ENCODE results near the gene NHLRC4. TPM values are rescaled to one million over a fixed set of nuclear protein-coding genes. Genes with fewer than 3 reads are reported as not detected.
A peak's percentile ranks its signal among the peaks of the same experiment; 100 is the strongest.

NHLRC4 gene
- total and polyA plus RNA-seq, 2 of the 4 experiments (the other 2 are of a cell fraction), result 0.72 to 0.84 TPM

DNA sequence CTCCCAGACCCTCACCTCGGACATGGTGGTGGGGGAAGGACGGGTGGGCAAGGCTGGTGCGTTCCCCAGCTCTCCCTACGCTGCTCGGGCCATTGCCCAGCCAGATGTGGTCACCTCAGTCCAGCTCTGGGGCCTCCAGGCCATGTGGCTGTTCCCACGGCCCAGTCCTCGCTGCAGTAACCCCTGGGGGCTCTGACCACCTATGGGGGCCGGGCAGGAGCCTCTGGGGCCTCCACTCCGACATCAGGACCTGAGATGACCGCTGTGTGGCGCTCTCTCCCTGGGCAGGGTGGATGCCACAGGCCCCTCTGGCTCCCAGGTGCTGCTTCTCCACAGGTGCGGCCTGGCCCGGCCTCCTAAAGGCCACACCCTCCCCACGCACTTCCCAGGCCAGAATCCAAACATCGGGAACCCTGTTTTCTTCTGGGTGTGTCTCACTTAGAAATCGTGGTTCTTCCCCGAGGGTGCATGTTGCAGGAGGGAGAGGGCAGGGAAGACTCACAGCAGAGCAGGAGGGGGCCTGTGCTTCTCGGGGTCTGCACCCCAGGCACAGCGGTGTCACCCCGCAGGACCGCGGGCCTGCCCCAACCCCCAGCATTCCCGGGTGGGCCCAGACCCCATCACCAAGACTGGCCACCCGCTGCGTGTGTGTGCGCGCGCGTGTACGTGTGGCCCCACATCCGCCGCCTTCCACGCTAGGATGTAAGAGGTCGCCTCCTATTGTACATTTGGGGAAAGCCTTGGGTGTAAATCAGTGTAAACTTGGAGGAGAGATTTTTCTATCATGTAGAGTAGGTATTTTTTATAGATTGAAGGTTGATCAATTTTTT is 45.2 kb upstream of the NHLRC4 start:
- no peak overlapping the region for H2BK120ac ChIP-seq (ENCODE audit: low read depth, low read length)
- no peaks in the 10 kb centered on the region for H3K27me3 ChIP-seq (ENCODE audit: control insufficient read depth, insufficient read depth, low read length)
- no peak overlapping the region for H4K91ac ChIP-seq (ENCODE audit: insufficient read depth, low read depth, low read length)
- ChIA-PET POLR2A (ENCODE audit: unreplicated experiment) (no interaction called here), CTCF (interaction anchor here (0.5 kb wide), 1 partner anchor 162 kb away, joined by 3 read pairs; no protein-coding TSS in a partner anchor)
- H3K18ac ChIP-seq (ENCODE audit: low read depth, low read length), result no peak overlapping the region
- no peaks in the 10 kb centered on the region for H3K9me3 ChIP-seq (ENCODE audit: control insufficient read depth, insufficient read depth, low read length)
- DNase-seq, result no peak
- no peak overlapping the region for H3K23ac ChIP-seq (ENCODE audit: low read depth, low read length)
- no peak overlapping the region for H3K4me2 ChIP-seq (ENCODE audit: low read depth, low read length)
- peak overlapping the region; percentile 21 for H2AFZ ChIP-seq (replicated peaks; ENCODE audit: low read length, poor library complexity)
- H3K56ac ChIP-seq (ENCODE audit: extremely low read depth, insufficient read depth, low read length), result no peak overlapping the region
- H3K27ac ChIP-seq (ENCODE audit: insufficient read depth, low read length), result no peak overlapping the region
- peak overlapping the region; percentile 76 for H2AK9ac ChIP-seq (replicated peaks; ENCODE audit: low read depth, low read length, poor library complexity)
- H4K8ac ChIP-seq (ENCODE audit: low read depth in 2 of 2, low read length in 2 of 2), result no peak overlapping the region
- no peak overlapping the region for H2AK5ac ChIP-seq (ENCODE audit: low read depth, low read length)
- intact Hi-C loops (cut with micrococcal nuclease) (no loop called here), dilution Hi-C loops (cut with HindIII; ENCODE audit: low sequenced_read_pairs, unreplicated experiment) (no loop called here), in situ Hi-C loops (cut with MboI; ENCODE audit: low sequenced_read_pairs) (no loop called here)
- H4K20me1 ChIP-seq (ENCODE audit: insufficient read depth, low read length), result peaks cover 34% of the 10 kb centered on the region
- TF ChIP-seq MXI1 (IDR thresholded peaks at IDR 0.05; ENCODE audit: borderline replicate concordance, low read depth, low read length), result no peak
- TF ChIP-seq SMC3 (IDR thresholded peaks at IDR 0.05; ENCODE audit: low read depth, low read length), result no peak
- TF ChIP-seq CEBPB (IDR thresholded peaks at IDR 0.05; ENCODE audit: low read depth, low read length), result no peak
- TF ChIP-seq, protein P1, sequence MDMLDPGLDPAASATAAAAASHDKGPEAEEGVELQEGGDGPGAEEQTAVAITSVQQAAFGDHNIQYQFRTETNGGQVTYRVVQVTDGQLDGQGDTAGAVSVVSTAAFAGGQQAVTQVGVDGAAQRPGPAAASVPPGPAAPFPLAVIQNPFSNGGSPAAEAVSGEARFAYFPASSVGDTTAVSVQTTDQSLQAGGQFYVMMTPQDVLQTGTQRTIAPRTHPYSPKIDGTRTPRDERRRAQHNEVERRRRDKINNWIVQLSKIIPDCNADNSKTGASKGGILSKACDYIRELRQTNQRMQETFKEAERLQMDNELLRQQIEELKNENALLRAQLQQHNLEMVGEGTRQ (IDR thresholded peaks at IDR 0.05; ENCODE audit: low read depth, low read length), result no peak
- TF ChIP-seq, protein P2, sequence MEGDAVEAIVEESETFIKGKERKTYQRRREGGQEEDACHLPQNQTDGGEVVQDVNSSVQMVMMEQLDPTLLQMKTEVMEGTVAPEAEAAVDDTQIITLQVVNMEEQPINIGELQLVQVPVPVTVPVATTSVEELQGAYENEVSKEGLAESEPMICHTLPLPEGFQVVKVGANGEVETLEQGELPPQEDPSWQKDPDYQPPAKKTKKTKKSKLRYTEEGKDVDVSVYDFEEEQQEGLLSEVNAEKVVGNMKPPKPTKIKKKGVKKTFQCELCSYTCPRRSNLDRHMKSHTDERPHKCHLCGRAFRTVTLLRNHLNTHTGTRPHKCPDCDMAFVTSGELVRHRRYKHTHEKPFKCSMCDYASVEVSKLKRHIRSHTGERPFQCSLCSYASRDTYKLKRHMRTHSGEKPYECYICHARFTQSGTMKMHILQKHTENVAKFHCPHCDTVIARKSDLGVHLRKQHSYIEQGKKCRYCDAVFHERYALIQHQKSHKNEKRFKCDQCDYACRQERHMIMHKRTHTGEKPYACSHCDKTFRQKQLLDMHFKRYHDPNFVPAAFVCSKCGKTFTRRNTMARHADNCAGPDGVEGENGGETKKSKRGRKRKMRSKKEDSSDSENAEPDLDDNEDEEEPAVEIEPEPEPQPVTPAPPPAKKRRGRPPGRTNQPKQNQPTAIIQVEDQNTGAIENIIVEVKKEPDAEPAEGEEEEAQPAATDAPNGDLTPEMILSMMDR (conservative IDR thresholded peaks at IDR 0.05; ENCODE audit: low read depth, low read length), result no peak
- TF ChIP-seq, protein P3, sequence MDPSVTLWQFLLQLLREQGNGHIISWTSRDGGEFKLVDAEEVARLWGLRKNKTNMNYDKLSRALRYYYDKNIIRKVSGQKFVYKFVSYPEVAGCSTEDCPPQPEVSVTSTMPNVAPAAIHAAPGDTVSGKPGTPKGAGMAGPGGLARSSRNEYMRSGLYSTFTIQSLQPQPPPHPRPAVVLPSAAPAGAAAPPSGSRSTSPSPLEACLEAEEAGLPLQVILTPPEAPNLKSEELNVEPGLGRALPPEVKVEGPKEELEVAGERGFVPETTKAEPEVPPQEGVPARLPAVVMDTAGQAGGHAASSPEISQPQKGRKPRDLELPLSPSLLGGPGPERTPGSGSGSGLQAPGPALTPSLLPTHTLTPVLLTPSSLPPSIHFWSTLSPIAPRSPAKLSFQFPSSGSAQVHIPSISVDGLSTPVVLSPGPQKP (IDR thresholded peaks at IDR 0.05; ENCODE audit: borderline replicate concordance, low read depth, low read length), result no peak
- TF ChIP-seq BHLHE40 (IDR thresholded peaks at IDR 0.05; ENCODE audit: low read depth, low read length), result no peak
- TF ChIP-seq RAD21 (IDR thresholded peaks at IDR 0.05; ENCODE audit: low read length), result no peak
- TF ChIP-seq MAZ (IDR thresholded peaks at IDR 0.05; ENCODE audit: borderline replicate concordance, low read depth, low read length), result no peak
- no peak for TF ChIP-seq MAFK (IDR thresholded peaks at IDR 0.05; ENCODE audit: low read depth, low read length)
- TF ChIP-seq RFX5 (IDR thresholded peaks at IDR 0.05; ENCODE audit: low read depth, low read length), result no peak
- peaks cover 6% of the 10 kb centered on the region; the same call in 1 of the 2 replicates for H3K9me1 ChIP-seq (ENCODE audit: insufficient read depth, low read length)
- no peak overlapping the region for H2BK5ac ChIP-seq (ENCODE audit: low read depth, low read length, poor library complexity, severe bottlenecking)
- H3K4me1 ChIP-seq (ENCODE audit: control insufficient read depth, insufficient read depth, low read length), result peaks cover 15% of the 10 kb centered on the region
- H3K36me3 ChIP-seq (ENCODE audit: control insufficient read depth, insufficient read depth, low read length), result peaks cover 32% of the 10 kb centered on the region
- 91% methylated on average over 6 of the region's 34 CpGs; no CpG with 5 or more reads in 1 of the 2 experiments for WGBS, 2 experiments (ENCODE audit: extremely low coverage in 2 of 2, insufficient read length in 1 of 2)
- H3K79me1 ChIP-seq (ENCODE audit: low read depth in 1 of 2, low read length in 2 of 2), result peaks cover 7 to 43% of the 10 kb centered on the region in 2 experiments; a peak in 2 of 4 replicates
- no peak overlapping the region for H4K5ac ChIP-seq (ENCODE audit: low read depth, low read length)
- no peak overlapping the region for H3K4me3 ChIP-seq (ENCODE audit: insufficient read depth, low read depth, low read length)
- H3K14ac ChIP-seq (replicated peaks; ENCODE audit: low read depth, low read length), result no peak overlapping the region
- no peak overlapping the region for H3K4ac ChIP-seq (ENCODE audit: low read depth, low read length)
- no peak overlapping the region for H3K9ac ChIP-seq (ENCODE audit: low read depth, low read length)
- ATAC-seq (ENCODE audit: low read depth), result no peak
- no TSS peak for BruUV-seq (replicated peaks)
- H2BK20ac ChIP-seq (ENCODE audit: low read depth, low read length), result no peak overlapping the region
- no peak overlapping the region for H2BK15ac ChIP-seq (ENCODE audit: low read depth, low read length)
